ENCODE data around the gene NCBP2.
"Not testable (repeated sequence)": the region's sequence is repeated elsewhere in the genome, so short reads cannot be mapped to it uniquely, and the experiment has no call there.

Gene NCBP2

GRCh38 chr3:196968233-196969133, 26.2 kb upstream of the NCBP2 start, which contains the start of gene PIGZ:
PIGZ (minus strand) TSS chr3:196968833; CDS start chr3:196952031, 16,802 bp downstream.
- DNase-seq (ENCODE audit: low read depth in 2 of 3, low spot score in 1 of 3) = peak in 2 of 3 donors; percentile 14 to 34

GRCh38 chr3:196967412-196968232, 25.3 kb upstream of the NCBP2 start:
- no peak for DNase-seq (ENCODE audit: low read depth in 2 of 3, low spot score in 1 of 3)

GRCh38 chr3:196966526-196967401, 24.4 kb upstream of the NCBP2 start:
- DNase-seq (ENCODE audit: low read depth in 2 of 3, low spot score in 1 of 3) = no peak

- no peak for DNase-seq (ENCODE audit: low read depth in 2 of 3, low spot score in 1 of 3)
Measured at GRCh38 chr3:196965804-196966173, 23.5 kb upstream of the NCBP2 start.

- DNase-seq (ENCODE audit: low read depth in 2 of 3, low spot score in 1 of 3) = no peak
Measured at GRCh38 chr3:196965112-196965803, 22.9 kb upstream of the NCBP2 start.

- no peak for DNase-seq (ENCODE audit: low read depth in 2 of 3, low spot score in 1 of 3)
Measured at GRCh38 chr3:196963631-196963953, 21.3 kb upstream of the NCBP2 start.

DNA sequence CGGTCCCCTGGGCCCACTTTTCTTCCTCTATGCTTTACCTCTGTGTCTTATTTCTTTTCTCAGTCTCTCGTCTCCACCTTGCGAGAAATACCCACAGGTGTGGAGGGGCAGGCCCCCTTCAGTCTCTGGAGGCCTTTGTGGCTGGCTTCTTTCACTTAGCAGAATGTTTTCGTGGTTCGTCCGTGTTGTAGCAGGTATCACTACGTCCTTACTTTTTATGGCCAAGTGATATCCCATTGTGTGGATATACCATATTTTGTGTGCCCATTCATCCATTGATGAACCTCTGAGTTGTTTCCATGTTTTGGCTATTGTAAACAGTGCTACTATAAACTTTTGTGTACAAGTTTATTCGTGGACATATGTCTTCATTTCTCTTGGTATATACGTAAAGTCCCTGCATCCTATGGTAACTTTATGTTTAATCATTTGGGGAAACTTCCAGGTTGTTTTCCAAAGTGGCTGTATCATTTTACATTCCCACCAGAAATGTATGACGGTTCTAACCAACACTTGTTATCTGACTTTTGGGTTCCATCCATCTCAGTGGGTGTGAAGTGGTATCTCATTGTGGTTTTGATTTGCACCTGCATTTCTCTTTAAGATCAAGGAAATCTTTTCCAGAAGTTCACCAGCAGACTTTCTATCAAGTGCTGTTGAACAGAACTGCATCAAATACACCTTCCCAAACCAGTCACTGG, 20.8 kb upstream of the NCBP2 start:
- DNase-seq (ENCODE audit: low read depth in 2 of 3, low spot score in 1 of 3) = no peak

- no peak for DNase-seq (ENCODE audit: low read depth in 2 of 3, low spot score in 1 of 3)
Measured at GRCh38 chr3:196962108-196962929, 20.0 kb upstream of the NCBP2 start.

DNA sequence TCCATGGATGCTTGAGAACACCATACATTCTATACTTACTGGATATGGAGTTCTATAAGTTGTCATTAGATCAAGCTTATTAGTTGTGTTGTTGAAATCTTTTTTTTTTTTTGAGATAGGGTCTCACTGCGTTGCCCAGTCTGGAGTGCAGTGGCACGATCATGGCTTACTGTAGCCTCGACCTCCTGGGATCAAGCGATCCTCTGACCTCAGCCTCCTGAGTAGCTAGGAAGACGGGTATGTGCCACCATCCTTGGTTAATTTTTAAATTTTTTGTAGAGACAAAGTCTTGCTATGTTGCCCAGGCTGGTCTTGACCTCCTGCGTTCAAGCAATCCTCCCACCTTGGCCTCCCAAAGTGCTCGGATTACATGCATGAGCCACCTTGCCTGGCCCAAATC, 12.5 kb upstream of the NCBP2 start:
- DNase-seq (ENCODE audit: low read depth in 2 of 3, low spot score in 1 of 3) = no peak

- DNase-seq (ENCODE audit: low read depth in 2 of 3, low spot score in 1 of 3) = no peak
Measured at GRCh38 chr3:196951371-196951770, 9.0 kb upstream of the NCBP2 start.

- no peak for DNase-seq (ENCODE audit: low read depth in 2 of 3, low spot score in 1 of 3)
Measured at GRCh38 chr3:196949750-196950149, 7.4 kb upstream of the NCBP2 start.

GRCh38 chr3:196949285-196949619, 6.9 kb upstream of the NCBP2 start:
- no peak for DNase-seq (ENCODE audit: low read depth in 2 of 3, low spot score in 1 of 3)

GRCh38 chr3:196948442-196949284, 6.3 kb upstream of the NCBP2 start:
- DNase-seq (ENCODE audit: low read depth in 2 of 3, low spot score in 1 of 3) = no peak

DNA sequence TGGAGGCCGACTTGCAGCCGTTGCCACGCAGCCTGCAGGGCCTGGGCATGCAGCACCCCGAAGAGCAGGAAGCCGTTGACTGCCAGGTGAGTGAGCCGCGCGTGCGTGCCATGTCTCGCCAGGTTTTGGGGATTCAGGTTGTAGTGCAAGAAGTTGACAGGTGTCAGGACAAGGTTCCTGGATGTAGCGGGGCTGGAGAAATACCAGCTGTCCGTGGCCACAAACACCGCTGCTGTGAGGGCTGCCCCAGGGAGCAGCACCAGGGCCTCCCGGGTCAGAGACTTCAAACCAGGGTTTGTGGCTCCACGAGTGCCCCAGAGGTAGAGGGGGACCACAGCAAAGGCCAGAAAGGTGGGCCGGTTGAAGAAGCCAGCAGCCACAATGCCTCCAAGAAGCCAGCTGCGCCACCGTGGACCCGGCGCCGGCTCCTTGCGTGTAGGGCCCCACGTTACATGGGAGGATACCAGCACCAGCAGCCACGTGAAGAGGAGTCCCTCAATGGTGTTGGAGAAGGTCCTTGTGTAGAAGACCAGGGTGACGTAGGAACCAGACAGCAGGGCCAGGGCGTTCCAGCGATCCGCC, 5.6 kb upstream of the NCBP2 start:
- DNase-seq (ENCODE audit: low read depth in 2 of 3, low spot score in 1 of 3) = no peak

DNA sequence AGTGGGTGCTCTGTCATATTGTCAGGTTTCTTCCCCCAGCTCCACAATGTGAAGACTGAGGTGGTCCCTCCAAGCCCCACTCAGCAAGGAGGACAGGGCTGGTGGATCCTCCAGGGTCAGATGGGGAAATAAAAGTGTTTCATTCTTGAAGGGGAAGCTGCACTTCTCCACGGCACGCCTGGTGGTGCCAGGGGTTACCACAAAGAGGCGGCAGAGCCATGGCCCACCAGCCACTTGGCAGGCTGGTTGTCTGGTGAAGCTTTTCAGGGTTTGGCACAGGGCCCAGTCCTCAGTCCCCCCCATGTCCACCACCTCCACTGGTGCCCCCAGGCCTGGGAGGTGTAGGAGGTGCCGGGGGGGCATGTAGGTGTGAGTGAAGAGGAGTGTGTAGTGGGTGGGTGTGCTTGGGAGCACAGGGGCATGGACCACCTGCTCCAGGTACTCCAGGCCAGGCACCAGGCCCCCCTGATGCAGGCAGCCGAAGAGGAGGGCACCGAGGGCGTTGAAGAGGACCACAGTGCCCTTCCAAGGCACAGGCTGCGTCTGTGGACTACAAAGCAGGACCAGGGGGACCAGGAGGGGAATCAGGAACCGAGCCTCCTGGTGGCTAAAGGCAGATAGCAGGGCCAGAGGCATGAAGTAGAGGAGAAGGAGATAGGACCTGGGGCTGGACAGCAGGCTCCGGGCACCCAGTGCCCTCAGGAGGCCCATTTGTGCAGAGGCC, 5.0 kb upstream of the NCBP2 start:
- DNase-seq (ENCODE audit: low read depth in 2 of 3, low spot score in 1 of 3) = no peak

- not testable (repeated sequence) for DNase-seq (ENCODE audit: low read depth in 2 of 3, low spot score in 1 of 3)
Measured at GRCh38 chr3:196944037-196944790, 1.9 kb upstream of the NCBP2 start.

DNA sequence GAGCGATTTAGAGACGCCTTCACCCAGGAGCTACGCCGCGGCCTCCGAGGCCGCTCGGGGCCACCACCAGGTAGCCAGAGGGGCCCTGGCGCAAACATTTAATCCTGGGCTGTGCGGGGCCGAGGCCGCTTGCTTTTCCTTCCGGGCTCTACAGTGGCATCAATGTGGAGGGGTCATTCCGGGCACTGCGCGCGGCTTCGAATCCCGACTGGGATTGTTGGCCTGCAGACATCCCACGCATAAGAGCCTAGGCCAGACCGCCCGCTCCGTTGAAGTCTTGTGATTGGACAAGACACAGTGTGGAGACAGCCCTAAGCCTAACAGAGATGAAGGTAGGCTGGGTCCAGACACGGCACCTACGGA, 568 bp upstream of the NCBP2 start:
- DNase-seq (ENCODE audit: low read depth in 2 of 3, low spot score in 1 of 3) = no peak
